Measurements from ENCODE around the gene TSC22D1. TPM values are rescaled to one million over a fixed set of nuclear protein-coding genes. Genes with fewer than 3 reads are reported as not detected.

TSC22D1 gene
- total RNA-seq, 2 experiments from 2014 or later, result 5.9 to 6.8 TPM

- ChIA-PET POLR2A (interaction anchor here (0.6 to 0.7 kb wide), 4 partner anchors 28 to 719 kb away, joined by 3 to 5 read pairs (median 4); no protein-coding TSS in a partner anchor), CTCF (interaction anchor here (0.8 to 2.0 kb wide), 3 partner anchors 22 to 530 kb away, joined by 3 to 6 read pairs (median 3); no protein-coding TSS in a partner anchor)
Observed at GRCh38 chr13:44435142-44435918, 140.8 kb downstream of the TSC22D1 start.

GRCh38 chr13:44434766-44435141 is 141.4 kb downstream of the TSC22D1 start:
- ChIA-PET CTCF (interaction anchor here (0.8 to 1.5 kb wide), 2 partner anchors 23 to 529 kb away, joined by 3 read pairs; no protein-coding TSS in a partner anchor), POLR2A (no interaction called here)

- POLR2A ChIA-PET, result no interaction called here
- CTCF ChIA-PET, result interaction anchor here (0.8 to 1.5 kb wide), 2 partner anchors 24 to 529 kb away, joined by 3 read pairs; no protein-coding TSS in a partner anchor
Observed at GRCh38 chr13:44433863-44434765, 142.0 kb downstream of the TSC22D1 start.

- CTCF ChIA-PET, result no interaction called here
- POLR2A ChIA-PET, result no interaction called here
Observed at GRCh38 chr13:44432650-44433049, 143.5 kb downstream of the TSC22D1 start.

- CTCF ChIA-PET, result no interaction called here
- POLR2A ChIA-PET, result no interaction called here
Observed at GRCh38 chr13:44431150-44431549, 145.0 kb downstream of the TSC22D1 start.

- CTCF ChIA-PET, result no interaction called here
Observed at GRCh38 chr13:44429311-44429710, 146.8 kb downstream of the TSC22D1 start.

GRCh38 chr13:44426461-44426860 is 149.7 kb downstream of the TSC22D1 start:
- ChIA-PET POLR2A (no interaction called here), CTCF (no interaction called here)

More at GRCh38 chr13:44429311-44429710, 146.8 kb downstream of the TSC22D1 start:
- POLR2A ChIA-PET, result no interaction called here

GRCh38 chr13:44425815-44426078 is 150.4 kb downstream of the TSC22D1 start:
- ChIA-PET CTCF (interaction anchor here (1.0 kb wide), 1 partner anchor 12 kb away, joined by 3 read pairs; no protein-coding TSS in a partner anchor), POLR2A (no interaction called here)

GRCh38 chr13:44425041-44425814 is 150.9 kb downstream of the TSC22D1 start:
- ChIA-PET POLR2A (no interaction called here), CTCF (interaction anchor here (1.0 kb wide), 1 partner anchor 12 kb away, joined by 3 read pairs; no protein-coding TSS in a partner anchor)

- CTCF ChIA-PET, result no interaction called here
- POLR2A ChIA-PET, result no interaction called here
Observed at GRCh38 chr13:44423824-44424223, 152.3 kb downstream of the TSC22D1 start.

- ChIA-PET POLR2A (no interaction called here), CTCF (no interaction called here)
Observed at GRCh38 chr13:44422755-44423643, 153.1 kb downstream of the TSC22D1 start.

- CTCF ChIA-PET, result no interaction called here
- POLR2A ChIA-PET, result no interaction called here
Observed at GRCh38 chr13:44421853-44422525, 154.1 kb downstream of the TSC22D1 start.

- ChIA-PET CTCF (no interaction called here), POLR2A (no interaction called here)
Observed at GRCh38 chr13:44420376-44421220, 155.5 kb downstream of the TSC22D1 start.

- POLR2A ChIA-PET, result no interaction called here
Observed at GRCh38 chr13:44417876-44418275, 158.3 kb downstream of the TSC22D1 start.

GRCh38 chr13:44417446-44417845 is 158.7 kb downstream of the TSC22D1 start:
- POLR2A ChIA-PET, result no interaction called here
- CTCF ChIA-PET, result no interaction called here

More at GRCh38 chr13:44417876-44418275, 158.3 kb downstream of the TSC22D1 start:
- CTCF ChIA-PET, result no interaction called here

GRCh38 chr13:44416744-44417143 is 159.4 kb downstream of the TSC22D1 start:
- ChIA-PET POLR2A (no interaction called here), CTCF (no interaction called here)

GRCh38 chr13:44416301-44416700 is 159.8 kb downstream of the TSC22D1 start:
- ChIA-PET CTCF (no interaction called here), POLR2A (no interaction called here)

GRCh38 chr13:44415815-44416214 is 160.3 kb downstream of the TSC22D1 start:
- POLR2A ChIA-PET, result no interaction called here

More at GRCh38 chr13:44415815-44416214, 160.3 kb downstream of the TSC22D1 start:
- CTCF ChIA-PET, result no interaction called here
